HG02943 (cell line): Measurements from ENCODE around the gene CENPM.

Experiments used
- ATAC-seq: cut with Tn5 transposase; IDR thresholded peaks from one replicate; pipeline ENCODE4 v1.9.1; 2021; ENCODE audit warnings: mild to moderate bottlenecking, low read depth, moderate library complexity; ENCODE audit not compliant: unreplicated experiment

Gene CENPM

GRCh38 chr22:41915035-41915785 lies 31.7 kb downstream of the CENPM start, which contains the start of gene SHISA8:
Gene SHISA8, minus strand, starts transcription at chr22:41915074. Its CDS starts 407 bp downstream, at chr22:41914667.
- ATAC-seq = no peak

DNA sequence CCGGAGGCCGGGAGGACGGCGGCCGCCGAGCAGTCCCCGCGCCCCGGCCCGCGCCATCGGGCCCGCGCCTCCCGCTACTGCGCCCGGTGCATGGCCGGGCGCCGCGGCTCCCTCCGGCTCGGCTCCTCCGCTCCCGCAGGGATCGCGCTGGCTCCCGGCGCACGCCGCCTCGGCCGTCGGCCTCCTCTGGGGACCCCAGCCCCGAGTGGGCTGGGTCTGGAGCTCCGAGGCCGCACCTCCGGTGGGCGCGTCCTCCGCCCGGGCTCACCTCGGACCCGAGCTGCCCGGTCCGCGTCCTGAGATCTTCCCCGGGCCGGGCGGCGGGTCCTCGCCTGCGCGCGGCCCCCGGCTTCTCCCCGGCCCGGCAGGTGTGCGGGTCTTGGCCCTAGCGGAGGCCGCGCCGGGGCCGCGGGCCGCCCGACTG lies 32.3 kb downstream of the CENPM start:
- no peak for ATAC-seq

DNA sequence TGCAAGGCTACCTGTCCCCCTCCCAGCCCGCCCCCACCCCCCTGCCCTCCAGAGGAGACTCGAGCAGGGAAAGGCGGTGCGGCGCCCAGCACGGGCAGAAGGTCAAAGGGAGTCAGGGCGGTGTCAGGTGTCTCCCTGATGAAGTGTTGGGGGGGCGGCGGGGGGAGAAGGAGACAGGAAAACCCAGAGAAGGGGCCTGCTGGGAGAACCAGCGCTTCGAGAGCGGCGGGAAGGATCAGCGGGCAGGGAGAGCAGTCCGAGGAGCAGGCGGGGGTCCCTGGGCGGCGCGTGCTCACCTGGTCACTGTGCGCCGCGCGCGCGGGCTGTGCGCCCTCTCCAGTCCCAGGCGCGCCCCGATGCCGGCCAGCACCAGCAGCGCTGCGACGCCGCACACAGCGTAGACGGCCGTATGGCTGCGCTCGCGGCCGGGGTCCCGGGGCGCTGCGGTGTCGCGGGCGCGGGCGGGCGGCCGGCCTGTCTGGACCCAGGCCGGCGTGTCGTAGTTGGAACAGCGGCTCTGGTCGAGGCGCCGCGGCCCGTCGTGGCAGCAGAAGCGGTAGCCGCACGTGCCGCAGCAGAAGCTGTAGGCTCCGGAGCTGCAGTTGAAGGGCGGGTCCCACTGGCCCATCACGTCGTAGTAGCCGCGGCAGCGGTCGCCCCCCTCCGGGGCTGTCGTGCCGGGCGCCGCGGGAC lies 33.0 kb downstream of the CENPM start:
- no peak for ATAC-seq

GRCh38 chr22:41913040-41913719 lies 33.8 kb downstream of the CENPM start:
- ATAC-seq = no peak

DNA sequence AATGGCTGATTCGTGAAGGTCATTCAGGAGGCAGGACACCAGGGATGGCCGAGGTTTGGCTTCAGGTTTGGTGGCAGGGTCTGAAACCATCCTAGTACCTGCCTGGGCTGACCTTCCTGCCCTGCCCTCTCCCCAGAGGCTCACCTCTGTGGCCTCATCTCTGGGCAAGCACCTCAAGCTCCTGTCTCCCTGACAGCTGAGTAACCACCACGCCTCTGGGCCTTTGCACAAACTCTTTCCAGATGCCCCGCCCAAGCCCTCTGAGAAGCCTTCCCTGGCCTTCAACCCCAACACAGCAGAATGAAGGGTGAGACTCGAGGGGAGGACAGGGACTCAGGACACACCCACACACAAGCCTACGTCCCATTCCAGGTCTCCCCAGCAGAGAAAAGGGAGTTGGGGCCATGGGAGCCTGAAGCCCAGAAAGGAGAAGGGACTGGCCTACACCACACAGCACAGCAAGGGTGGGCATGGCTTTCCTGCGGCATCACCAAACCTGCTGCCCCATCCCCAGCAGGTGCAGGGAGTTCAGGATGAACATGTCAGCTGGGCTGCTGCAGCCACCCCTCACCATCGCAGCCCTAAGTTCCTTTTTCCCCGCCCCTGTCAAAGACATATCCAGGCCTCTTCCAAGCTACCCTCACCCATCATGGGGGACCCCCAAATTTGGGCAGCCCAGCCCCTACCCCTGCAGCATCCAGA lies 34.5 kb downstream of the CENPM start:
- ATAC-seq = no peak

DNA sequence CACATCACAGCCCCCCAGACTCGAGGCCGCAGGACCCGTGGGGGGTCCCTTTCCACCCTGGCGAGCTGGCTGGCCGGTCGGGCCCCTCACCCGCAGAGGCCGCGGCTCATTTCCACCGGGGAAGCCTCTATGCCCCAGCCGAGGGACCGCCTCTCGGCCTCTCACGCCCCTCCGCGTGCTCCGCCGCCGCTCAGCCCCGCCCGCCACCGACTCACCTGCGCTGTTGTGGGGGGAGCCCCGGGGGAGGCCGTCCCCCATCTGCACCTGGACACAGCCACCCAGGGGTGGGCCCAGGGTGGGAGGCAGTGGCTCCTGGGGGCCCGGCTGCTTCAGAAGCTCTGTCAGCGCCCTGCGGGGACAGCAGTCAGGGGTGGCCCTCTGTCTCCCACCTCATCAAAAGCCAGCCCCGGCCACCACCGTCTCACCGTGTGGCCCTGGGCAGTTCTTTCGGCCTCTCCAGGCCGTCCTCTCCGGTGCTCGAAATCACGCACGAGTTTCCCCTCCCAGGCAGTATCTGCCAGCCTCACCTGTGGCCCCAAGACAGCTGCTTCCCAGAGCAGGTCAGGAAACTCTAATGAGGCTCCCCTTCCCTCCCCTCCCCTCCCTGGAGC lies 35.8 kb downstream of the CENPM start:
- no peak for ATAC-seq

GRCh38 chr22:41910050-41911000 lies 36.6 kb downstream of the CENPM start:
- ATAC-seq = no peak

DNA sequence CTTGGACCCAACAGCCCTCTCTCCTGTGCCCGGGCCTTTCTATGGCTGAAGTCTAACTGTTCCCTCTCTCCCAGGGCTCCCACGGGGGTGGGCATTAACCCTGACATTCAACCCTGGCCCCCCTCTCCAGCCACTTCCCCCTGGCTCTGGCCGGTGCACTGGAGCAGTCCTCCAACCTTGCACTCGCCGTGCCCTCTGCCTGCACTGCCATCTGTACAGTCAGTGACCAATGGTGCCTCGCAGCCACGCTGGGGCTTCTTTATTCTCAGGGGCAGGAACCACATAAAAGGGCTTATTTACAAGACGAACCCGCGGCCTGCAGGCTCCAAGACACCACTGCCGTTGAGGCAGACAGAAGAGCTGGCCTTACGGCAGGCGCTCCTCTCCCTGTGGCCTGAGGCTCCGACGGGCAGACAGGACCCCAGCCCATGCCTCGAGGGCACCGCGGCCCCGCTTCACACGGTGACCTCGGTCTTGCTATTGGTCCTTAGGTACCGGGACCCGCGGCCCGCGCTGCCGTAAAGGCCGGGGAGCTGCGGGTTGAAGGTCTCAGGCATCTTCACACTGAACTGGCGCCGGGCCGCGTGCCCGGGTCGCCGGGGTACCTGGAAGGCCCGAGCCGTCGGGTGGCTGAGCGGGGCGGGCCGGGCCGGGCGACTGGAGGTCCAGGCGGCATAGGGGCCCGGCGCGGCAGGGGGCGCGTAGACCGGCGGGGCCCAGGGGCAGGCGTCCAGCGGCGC lies 37.5 kb downstream of the CENPM start:
- no peak for ATAC-seq

DNA sequence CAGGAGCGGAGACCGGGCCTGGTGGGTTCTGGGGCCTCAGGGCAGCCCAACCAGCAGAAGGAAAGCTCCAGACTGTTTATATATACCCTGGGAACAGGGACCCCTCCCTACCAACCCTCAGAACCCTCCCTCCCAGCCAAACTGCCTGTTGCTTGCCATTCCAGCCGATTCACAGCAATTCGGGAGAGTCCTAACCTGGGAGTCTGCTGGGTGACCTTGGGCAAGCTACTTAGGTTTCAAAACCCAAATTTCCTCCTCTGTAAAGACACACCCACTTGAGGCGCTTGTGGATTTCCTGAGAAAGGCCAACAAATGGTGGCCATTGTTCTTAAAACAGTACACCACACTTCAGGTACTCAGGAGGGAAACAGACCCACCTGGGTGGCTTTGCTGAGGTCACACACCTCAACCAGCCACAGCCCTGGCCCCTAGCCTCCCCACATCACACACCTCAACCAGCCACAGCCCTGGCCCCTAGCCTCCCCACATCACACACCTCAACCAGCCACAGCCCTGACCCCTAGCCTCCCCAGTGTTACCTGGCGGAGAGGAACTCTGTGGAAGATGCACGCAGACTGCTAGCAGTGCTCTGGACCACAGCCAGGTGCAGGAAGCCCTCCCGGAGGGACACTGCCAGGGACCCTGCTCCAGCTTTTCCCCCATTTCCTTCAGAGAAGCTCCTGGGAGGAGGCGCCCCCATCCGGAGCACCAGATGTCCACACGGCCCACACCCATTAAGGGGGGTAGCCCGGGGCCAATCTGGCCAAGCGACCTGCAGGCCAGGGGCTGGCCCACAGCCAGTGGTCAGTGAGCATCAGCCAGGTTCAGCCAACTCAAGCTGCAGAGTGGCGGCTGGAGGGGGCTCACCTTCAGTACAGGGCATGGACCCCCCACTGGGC lies 38.3 kb downstream of the CENPM start:
- no peak for ATAC-seq

DNA sequence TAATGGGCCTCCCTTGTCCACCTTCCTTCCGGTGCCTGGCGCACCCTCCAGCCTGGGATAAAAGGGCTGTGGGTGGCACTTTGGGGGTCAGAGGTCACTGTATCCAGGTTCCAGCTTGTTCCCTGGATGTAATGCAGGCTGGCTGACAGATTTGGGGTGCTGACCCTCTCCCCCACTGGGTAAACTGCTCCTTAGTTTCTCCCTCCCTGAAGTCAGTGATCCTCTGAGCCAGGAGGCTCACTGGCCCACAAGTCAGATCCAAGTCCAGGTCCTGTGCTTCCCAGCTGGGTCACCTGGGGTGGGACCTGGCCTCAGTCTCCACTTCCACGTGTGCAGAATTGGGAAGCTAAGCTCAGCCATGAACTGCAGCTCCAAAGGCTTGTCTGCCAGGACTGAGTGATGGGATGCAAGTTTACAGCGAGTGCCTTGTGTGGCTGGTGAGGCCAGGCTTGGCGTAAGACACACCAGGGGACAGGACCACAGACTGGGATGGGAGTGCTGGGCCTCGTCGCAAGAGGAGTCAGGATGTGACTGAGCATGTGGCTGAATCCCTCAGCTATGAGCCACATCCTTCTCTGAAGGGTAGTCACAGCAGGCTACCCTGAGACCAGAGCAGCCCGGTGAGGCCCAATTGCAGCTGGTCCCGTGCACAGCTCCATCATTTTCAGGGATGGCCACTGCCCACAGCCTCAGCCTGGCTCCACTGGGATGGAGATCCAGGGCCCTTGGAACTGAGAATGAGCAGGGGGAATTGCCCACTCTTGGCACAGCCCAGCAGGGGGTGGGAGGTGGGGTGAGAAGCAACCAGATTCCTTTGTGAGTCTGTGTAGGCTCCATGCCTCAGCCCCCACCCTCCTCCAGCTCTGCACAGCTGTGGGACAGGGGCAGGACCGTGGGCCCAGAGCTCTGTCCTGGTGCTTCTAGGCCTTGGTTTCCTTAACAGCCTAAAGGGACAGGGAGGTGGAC lies 39.2 kb downstream of the CENPM start:
- no peak for ATAC-seq

DNA sequence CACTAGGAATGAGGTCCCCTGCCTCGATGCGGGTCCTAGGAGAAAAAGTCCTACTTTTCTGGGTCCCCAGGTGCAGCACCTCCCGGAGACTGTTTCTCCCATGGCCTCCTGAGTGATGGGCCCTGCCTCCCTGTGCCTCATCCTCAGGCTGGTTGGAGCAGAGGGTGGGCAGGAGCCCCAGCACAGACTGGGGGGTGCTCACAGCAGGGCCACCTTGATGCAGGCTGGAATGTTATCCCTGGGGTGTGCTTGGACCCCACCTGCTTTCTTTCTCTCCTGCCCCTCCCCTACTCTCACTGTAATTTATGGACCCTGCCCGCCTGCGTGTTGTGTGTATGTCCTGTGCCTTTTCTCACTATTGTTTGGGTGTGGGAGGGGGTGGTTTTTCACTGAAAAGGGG lies 40.1 kb downstream of the CENPM start:
- ATAC-seq = no peak

GRCh38 chr22:41905411-41906202 lies 41.3 kb downstream of the CENPM start:
- ATAC-seq = no peak

- ATAC-seq = no peak
These were observed 42.2 kb downstream of the CENPM start for GRCh38 chr22:41904450-41905410.

DNA sequence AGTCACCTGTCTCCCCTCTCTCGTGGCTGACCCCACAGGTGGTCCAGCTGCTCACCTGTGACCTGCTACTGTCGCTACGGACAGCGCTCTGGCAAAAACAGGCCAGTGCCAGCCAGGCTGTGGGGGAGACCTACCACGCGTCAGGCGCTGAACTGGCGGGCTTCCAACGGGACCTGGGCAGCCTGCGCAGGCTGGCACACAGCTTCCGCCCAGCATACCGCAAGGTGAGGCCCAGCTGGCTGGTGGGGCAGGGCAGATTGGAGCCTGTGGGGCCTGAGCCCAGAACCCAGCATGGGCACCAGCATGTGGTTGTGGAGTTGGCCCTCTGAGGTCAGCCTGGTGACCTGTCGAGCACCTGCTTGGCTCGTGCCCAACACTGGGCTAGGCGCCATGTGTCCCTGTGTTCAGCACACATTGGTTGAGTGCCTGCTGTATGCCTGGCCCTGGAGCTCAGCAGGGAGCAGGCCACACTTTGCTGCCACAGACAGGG lies 44.0 kb downstream of the CENPM start:
- no peak for ATAC-seq
